Measurements from ENCODE around the gene KLF7.

DNA sequence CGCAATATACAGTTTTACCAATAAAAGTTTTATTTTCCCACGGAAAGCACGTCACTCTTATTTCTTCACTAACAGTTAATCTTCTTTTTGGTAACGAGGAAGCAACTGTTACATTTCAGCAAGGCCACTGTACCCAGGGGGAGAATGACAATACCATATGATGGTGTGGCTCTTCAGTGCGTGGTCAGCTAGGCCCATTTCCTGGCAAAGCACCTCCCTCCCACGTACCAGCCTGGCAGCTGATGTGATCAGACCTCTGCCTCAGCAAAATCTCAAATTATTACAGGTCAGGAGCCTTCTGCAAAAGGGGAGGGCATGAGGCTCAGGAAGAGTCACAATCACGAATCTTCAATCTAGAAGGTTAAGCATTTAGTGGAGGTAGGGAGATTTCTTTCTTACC is 55.4 kb downstream of the KLF7 start:
- TF ChIP-seq, protein P1, sequence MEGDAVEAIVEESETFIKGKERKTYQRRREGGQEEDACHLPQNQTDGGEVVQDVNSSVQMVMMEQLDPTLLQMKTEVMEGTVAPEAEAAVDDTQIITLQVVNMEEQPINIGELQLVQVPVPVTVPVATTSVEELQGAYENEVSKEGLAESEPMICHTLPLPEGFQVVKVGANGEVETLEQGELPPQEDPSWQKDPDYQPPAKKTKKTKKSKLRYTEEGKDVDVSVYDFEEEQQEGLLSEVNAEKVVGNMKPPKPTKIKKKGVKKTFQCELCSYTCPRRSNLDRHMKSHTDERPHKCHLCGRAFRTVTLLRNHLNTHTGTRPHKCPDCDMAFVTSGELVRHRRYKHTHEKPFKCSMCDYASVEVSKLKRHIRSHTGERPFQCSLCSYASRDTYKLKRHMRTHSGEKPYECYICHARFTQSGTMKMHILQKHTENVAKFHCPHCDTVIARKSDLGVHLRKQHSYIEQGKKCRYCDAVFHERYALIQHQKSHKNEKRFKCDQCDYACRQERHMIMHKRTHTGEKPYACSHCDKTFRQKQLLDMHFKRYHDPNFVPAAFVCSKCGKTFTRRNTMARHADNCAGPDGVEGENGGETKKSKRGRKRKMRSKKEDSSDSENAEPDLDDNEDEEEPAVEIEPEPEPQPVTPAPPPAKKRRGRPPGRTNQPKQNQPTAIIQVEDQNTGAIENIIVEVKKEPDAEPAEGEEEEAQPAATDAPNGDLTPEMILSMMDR (conservative IDR thresholded peaks at IDR 0.05 in 1 of 2, IDR thresholded peaks at IDR 0.05 in 1 of 2; ENCODE audit: extremely low read depth in 1 of 2, insufficient read depth in 1 of 2, low read depth in 1 of 2, low read length in 2 of 2) = no peak
- no peak for TF ChIP-seq EZH2 (IDR thresholded peaks at IDR 0.05; ENCODE audit: borderline replicate concordance, low read length)
